Epithelial cell of proximal tubule (primary cell): ENCODE results near the gene TNPO1. TPM values are rescaled to one million over a fixed set of nuclear protein-coding genes. Genes with fewer than 3 reads are reported as not detected.

Source experiments
- DNase-seq: peaks from one replicate; pipeline ENCODE4 v3.0.0-alpha.2; 2011; ENCODE audit warnings: low read depth
- H3K4me3 ChIP-seq: 2 replicates; pipeline ENCODE4 v1.5.1; 2011; ENCODE audit warnings: low read depth, mild to moderate bottlenecking, low read length
- CTCF ChIP-seq: conservative IDR thresholded peaks from 2 replicates; pipeline ENCODE4 v1.5.1; 2012; ENCODE audit warnings: low read depth, mild to moderate bottlenecking, low read length
- total RNA-seq: library from RNA; depleted of rRNA; stranded (reverse); fragments of >200 nt; gene quantifications from 2 replicates; pipeline ENCODE4 v1.2.3, GENCODE V29; 2015

Gene TNPO1
- total RNA-seq, 1 donor from 2014 or later = 68.1 TPM

- TF ChIP-seq CTCF = no peak
- DNase-seq = no peak
- H3K4me3 ChIP-seq = no peak overlapping the region
These were observed 29.4 kb downstream of the TNPO1 start for GRCh38 chr5:72845889-72846288.

GRCh38 chr5:72846483-72846882 is 30.0 kb downstream of the TNPO1 start:
- no peak overlapping the region for H3K4me3 ChIP-seq
- DNase-seq = no peak
- TF ChIP-seq CTCF = no peak

GRCh38 chr5:72847439-72847838 is 31.0 kb downstream of the TNPO1 start:
- peak overlapping the region; percentile 76 for H3K4me3 ChIP-seq
- no peak for TF ChIP-seq CTCF

GRCh38 chr5:72847989-72848473 is 31.6 kb downstream of the TNPO1 start:
- H3K4me3 ChIP-seq = peak overlapping the region; percentile 76
- peak; percentile 47 for DNase-seq
- no peak for TF ChIP-seq CTCF

More at GRCh38 chr5:72847439-72847838, 31.0 kb downstream of the TNPO1 start:
- DNase-seq = no peak

- TF ChIP-seq CTCF = no peak
- DNase-seq = no peak
- H3K4me3 ChIP-seq = peak overlapping the region; percentile 76
These were observed 32.3 kb downstream of the TNPO1 start for GRCh38 chr5:72848474-72849428.

- peak overlapping the region; percentile 63 for H3K4me3 ChIP-seq
- no peak for TF ChIP-seq CTCF
- no peak for DNase-seq
These were observed 33.1 kb downstream of the TNPO1 start for GRCh38 chr5:72849546-72849945.
